ENCODE measurements around the gene AJAP1. TPM values are rescaled to one million over a fixed set of nuclear protein-coding genes. Genes with fewer than 3 reads are reported as not detected.

Gene AJAP1
- total RNA-seq, 1 experiment from 2014 or later: not detected

GRCh38 chr1:4820543-4820942 lies 166.1 kb downstream of the AJAP1 start:
- no TSS peak for BruUV-seq (replicated peaks)
- H3K9me2 ChIP-seq (ENCODE audit: insufficient read depth): no peaks in the 10 kb centered on the region
- H3K9ac ChIP-seq (ENCODE audit: low read length): no peak overlapping the region
- no peak for DNase-seq (ENCODE audit: low read depth, low spot score)
- no peaks in the 10 kb centered on the region for H3K27me3 ChIP-seq (ENCODE audit: insufficient read depth, low read length)
- TF ChIP-seq REST (IDR thresholded peaks at IDR 0.05; ENCODE audit: low read depth): no peak
- no peak for TF ChIP-seq TCF7L2 (IDR thresholded peaks at IDR 0.05; ENCODE audit: borderline replicate concordance, extremely low read depth, insufficient read depth, insufficient read length)
- no peak for TF ChIP-seq SP1 (IDR thresholded peaks at IDR 0.05; ENCODE audit: low read depth)
- TF ChIP-seq, protein P1, sequence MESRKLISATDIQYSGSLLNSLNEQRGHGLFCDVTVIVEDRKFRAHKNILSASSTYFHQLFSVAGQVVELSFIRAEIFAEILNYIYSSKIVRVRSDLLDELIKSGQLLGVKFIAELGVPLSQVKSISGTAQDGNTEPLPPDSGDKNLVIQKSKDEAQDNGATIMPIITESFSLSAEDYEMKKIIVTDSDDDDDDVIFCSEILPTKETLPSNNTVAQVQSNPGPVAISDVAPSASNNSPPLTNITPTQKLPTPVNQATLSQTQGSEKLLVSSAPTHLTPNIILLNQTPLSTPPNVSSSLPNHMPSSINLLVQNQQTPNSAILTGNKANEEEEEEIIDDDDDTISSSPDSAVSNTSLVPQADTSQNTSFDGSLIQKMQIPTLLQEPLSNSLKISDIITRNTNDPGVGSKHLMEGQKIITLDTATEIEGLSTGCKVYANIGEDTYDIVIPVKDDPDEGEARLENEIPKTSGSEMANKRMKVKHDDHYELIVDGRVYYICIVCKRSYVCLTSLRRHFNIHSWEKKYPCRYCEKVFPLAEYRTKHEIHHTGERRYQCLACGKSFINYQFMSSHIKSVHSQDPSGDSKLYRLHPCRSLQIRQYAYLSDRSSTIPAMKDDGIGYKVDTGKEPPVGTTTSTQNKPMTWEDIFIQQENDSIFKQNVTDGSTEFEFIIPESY (IDR thresholded peaks at IDR 0.05; ENCODE audit: extremely low read depth, insufficient replicate concordance, low read length): no peak
- TF ChIP-seq JUND (IDR thresholded peaks at IDR 0.05): no peak
- TF ChIP-seq EGR1 (IDR thresholded peaks at IDR 0.05; ENCODE audit: low read depth): no peak
- no peak for TF ChIP-seq POLR2A (IDR thresholded peaks at IDR 0.05; ENCODE audit: borderline replicate concordance, extremely low read depth, insufficient read depth, insufficient read length)
- no peak for TF ChIP-seq CBX3 (IDR thresholded peaks at IDR 0.05; ENCODE audit: low read depth)
- ChIA-PET CTCF (no interaction called here), POLR2A (no interaction called here), RAD21 (ENCODE audit: low non-redundant PET in 1 of 2, low total read pairs in 2 of 2, uncharacterized antibody in 2 of 2, unreplicated experiment in 2 of 2) (no interaction called here)
- no peak for ATAC-seq
- intact Hi-C loops (cut with micrococcal nuclease): no loop called here
- H4K20me1 ChIP-seq (ENCODE audit: insufficient read depth): no peaks in the 10 kb centered on the region
- H3K4me2 ChIP-seq (ENCODE audit: low read length): no peak overlapping the region
- H3K4me1 ChIP-seq (ENCODE audit: control insufficient read depth in 1 of 2, insufficient read depth in 2 of 2, low read length in 2 of 2): no peaks in the 10 kb centered on the region
- no peak overlapping the region for H2AFZ ChIP-seq (ENCODE audit: low read depth, low read length, poor library complexity, severe bottlenecking)
- H3K79me2 ChIP-seq (ENCODE audit: insufficient read depth, low read length): no peaks in the 10 kb centered on the region
- H3K27ac ChIP-seq (ENCODE audit: low read depth, low read length): no peak overlapping the region
- no peaks in the 10 kb centered on the region for H3K36me3 ChIP-seq (ENCODE audit: control insufficient read depth in 1 of 2, insufficient read depth in 2 of 2, low read length in 2 of 2)
- H3K9me3 ChIP-seq (ENCODE audit: control insufficient read depth in 1 of 2, insufficient read depth in 1 of 2, low read depth in 1 of 2, low read length in 2 of 2): peaks cover 0 to 4% of the 10 kb centered on the region in 2 experiments; a peak in 2 of 4 replicates
- no peak overlapping the region for H3K4me3 ChIP-seq (replicated peaks in 1 of 2; ENCODE audit: low read depth in 1 of 2, low read length in 2 of 2)

Measured in HCT116 (cell line).